Esophagus (tissue), 2 donors: Measurements from ENCODE around the gene CHEK2. TPM values are rescaled to one million over a fixed set of nuclear protein-coding genes. Genes with fewer than 3 reads are reported as not detected.

ENCODE experiments used
- H3K27ac ChIP-seq, 2 donors: one replicate each; pipeline ENCODE4 v1.5.1; 2013; ENCODE audit warnings: low read depth in 2 of 2, mild to moderate bottlenecking in 2 of 2, inconsistent platforms in 1 of 2, low read length in 1 of 2, moderate library complexity in 1 of 2
- H3K27me3 ChIP-seq, 2 donors: one replicate each; pipeline ENCODE4 v1.6.1; 2013; ENCODE audit warnings: low read length in 2 of 2, control low read depth in 1 of 2, mild to moderate bottlenecking in 1 of 2; ENCODE audit not compliant: insufficient read depth in 2 of 2, control insufficient read depth in 1 of 2
- H3K36me3 ChIP-seq, 2 donors: one replicate each; pipeline ENCODE4 v1.6.1; 2013; ENCODE audit warnings: low read length in 1 of 2; ENCODE audit not compliant: control insufficient read depth in 2 of 2, insufficient read depth in 2 of 2
- H3K4me1 ChIP-seq, 2 donors: one replicate each; pipeline ENCODE4 v1.6.1; 2013; ENCODE audit warnings: low read length in 1 of 2; ENCODE audit not compliant: control insufficient read depth in 2 of 2, insufficient read depth in 2 of 2
- H3K4me3 ChIP-seq, 2 donors: one replicate each; pipeline ENCODE4 v1.5.1; 2013; ENCODE audit warnings: low read length in 2 of 2, mild to moderate bottlenecking in 2 of 2, low read depth in 1 of 2, moderate library complexity in 1 of 2
- H3K9me3 ChIP-seq, 2 donors: one replicate each; pipeline ENCODE4 v1.6.1; 2013; ENCODE audit warnings: mild to moderate bottlenecking in 2 of 2, low read depth in 1 of 2, low read length in 1 of 2, moderate library complexity in 1 of 2; ENCODE audit not compliant: control insufficient read depth in 2 of 2, insufficient read depth in 1 of 2
- WGBS, 2 donors: extraction: QIAGEN DNeasy Blood & Tissue Kit; methylation state at CpG; one replicate each; pipeline ENCODE4 v1.1.7; 2013; 5-methylcytosine and 5-hydroxymethylcytosine counted together
- polyA plus RNA-seq, 2 donors: library from polyadenylated mRNA; stranded (reverse); fragments of 200-250 nt; gene quantifications; one replicate each; pipeline ENCODE4 v1.2.3, GENCODE V29; 2013
- donor health status: healthy with polysubstance abuse.
- donor health status: Bipolar disorder and iron deficiency.

Gene CHEK2
- polyA plus RNA-seq, 2 donors: 11.2 to 14.8 TPM

DNA sequence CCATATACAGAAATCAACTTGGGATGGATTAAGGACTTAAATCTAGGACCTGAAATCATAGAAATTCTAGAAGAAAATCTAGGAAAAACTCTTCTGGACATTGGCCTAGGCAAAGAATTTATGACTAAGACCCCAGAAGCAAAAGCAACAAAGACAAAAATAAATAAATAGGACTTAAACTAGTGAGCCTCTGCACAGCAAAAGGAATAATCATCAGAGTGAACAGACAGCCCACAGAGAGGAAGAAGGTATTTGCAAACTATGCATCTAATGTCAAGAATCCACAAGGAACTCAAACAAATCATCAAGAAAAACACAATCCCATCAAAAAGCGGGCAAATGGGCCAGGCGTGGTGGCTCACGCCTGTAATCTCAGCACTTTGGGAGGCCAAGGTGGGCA lies 94.4 kb downstream of the CHEK2 start:
- H3K27me3 ChIP-seq: no peaks in the 10 kb centered on the region
- 98% methylated on average over 3 of the region's 3 CpGs for WGBS, 2 donors
- no peaks in the 10 kb centered on the region for H3K4me1 ChIP-seq
- no peak overlapping the region for H3K4me3 ChIP-seq
- H3K27ac ChIP-seq: no peak overlapping the region
- no peaks in the 10 kb centered on the region for H3K9me3 ChIP-seq
- no peaks in the 10 kb centered on the region for H3K36me3 ChIP-seq

GRCh38 chr22:28639321-28639720 lies 102.3 kb downstream of the CHEK2 start:
- Histone ChIP-seq H3K27ac (no peak overlapping the region), H3K4me1 (no peaks in the 10 kb centered on the region), H3K36me3 (no peaks in the 10 kb centered on the region), H3K9me3 (no peaks in the 10 kb centered on the region), H3K27me3 (no peaks in the 10 kb centered on the region), H3K4me3 (no peak overlapping the region)
- 96% methylated on average over 2 of the region's 2 CpGs for WGBS, 2 donors

Other genes with a start within 250 kb of the CHEK2 start
- gene TTC28, start 62.0 kb downstream of the CHEK2 start, polyA plus RNA-seq: 1 to 10 TPM; 1.4 to 2.6 TPM
- 10 to 100 TPM; 10.4 to 11.4 TPM for gene HSCB, start 219 bp upstream of the CHEK2 start, polyA plus RNA-seq
- gene CCDC117, start 30.9 kb upstream of the CHEK2 start, polyA plus RNA-seq: 1 to 10 TPM; 4.8 to 7.5 TPM
- 10 to 100 TPM; 30.5 to 84.1 TPM for gene XBP1, start 58.7 kb upstream of the CHEK2 start, polyA plus RNA-seq
- 1 to 10 TPM; 1.6 to 2.8 TPM for gene ZNRF3, start 141.8 kb upstream of the CHEK2 start, polyA plus RNA-seq